ENCODE data around the gene VSTM2L.

Gene VSTM2L

GRCh38 chr20:37931153-37931922 is 28.4 kb downstream of the VSTM2L start:
- no peak for DNase-seq (ENCODE audit: low read depth)
- H3K4me3 ChIP-seq (ENCODE audit: low read depth, low read length), result no peak overlapping the region
- TF ChIP-seq POLR2A (IDR thresholded peaks at IDR 0.05; ENCODE audit: extremely low read depth, insufficient read length), result no peak
- no peak for TF ChIP-seq MAX (IDR thresholded peaks at IDR 0.05; ENCODE audit: low read depth, low read length)
- no peak for TF ChIP-seq MYC (IDR thresholded peaks at IDR 0.05; ENCODE audit: low read depth, low read length)
- TF ChIP-seq CTCF (IDR thresholded peaks at IDR 0.05; ENCODE audit: low read depth, low read length), result no peak

GRCh38 chr20:37932074-37932473 is 29.1 kb downstream of the VSTM2L start:
- no peak overlapping the region for H3K4me3 ChIP-seq (ENCODE audit: low read depth, low read length)
- no peak for DNase-seq (ENCODE audit: low read depth)
- TF ChIP-seq MAX (IDR thresholded peaks at IDR 0.05; ENCODE audit: low read depth, low read length), result no peak
- TF ChIP-seq MYC (IDR thresholded peaks at IDR 0.05; ENCODE audit: low read depth, low read length), result no peak
- TF ChIP-seq POLR2A (IDR thresholded peaks at IDR 0.05; ENCODE audit: extremely low read depth, insufficient read length), result no peak
- TF ChIP-seq CTCF (IDR thresholded peaks at IDR 0.05; ENCODE audit: low read depth, low read length), result no peak

GRCh38 chr20:37932919-37933318 is 30.0 kb downstream of the VSTM2L start:
- TF ChIP-seq MYC (IDR thresholded peaks at IDR 0.05; ENCODE audit: low read depth, low read length) (no peak), POLR2A (IDR thresholded peaks at IDR 0.05; ENCODE audit: extremely low read depth, insufficient read length) (no peak), MAX (IDR thresholded peaks at IDR 0.05; ENCODE audit: low read depth, low read length) (no peak), CTCF (IDR thresholded peaks at IDR 0.05; ENCODE audit: low read depth, low read length) (no peak)
- H3K4me3 ChIP-seq (ENCODE audit: low read depth, low read length), result no peak overlapping the region
- no peak for DNase-seq (ENCODE audit: low read depth)

GRCh38 chr20:37933786-37934633 is 31.1 kb downstream of the VSTM2L start:
- TF ChIP-seq MYC (IDR thresholded peaks at IDR 0.05; ENCODE audit: low read depth, low read length), result no peak
- TF ChIP-seq POLR2A (IDR thresholded peaks at IDR 0.05; ENCODE audit: extremely low read depth, insufficient read length), result no peak
- no peak for TF ChIP-seq CTCF (IDR thresholded peaks at IDR 0.05; ENCODE audit: low read depth, low read length)
- no peak for TF ChIP-seq MAX (IDR thresholded peaks at IDR 0.05; ENCODE audit: low read depth, low read length)
- H3K4me3 ChIP-seq (ENCODE audit: low read depth, low read length), result no peak overlapping the region
- no peak for DNase-seq (ENCODE audit: low read depth)

- H3K4me3 ChIP-seq (ENCODE audit: low read depth, low read length), result no peak overlapping the region
- TF ChIP-seq CTCF (IDR thresholded peaks at IDR 0.05; ENCODE audit: low read depth, low read length) (no peak), MYC (IDR thresholded peaks at IDR 0.05; ENCODE audit: low read depth, low read length) (no peak), POLR2A (IDR thresholded peaks at IDR 0.05; ENCODE audit: extremely low read depth, insufficient read length) (no peak), MAX (IDR thresholded peaks at IDR 0.05; ENCODE audit: low read depth, low read length) (no peak)
- DNase-seq (ENCODE audit: low read depth), result no peak
Observed at GRCh38 chr20:37934634-37935375, 31.9 kb downstream of the VSTM2L start.
